CD14-positive monocyte (primary cell): ENCODE measurements around the gene DLG4. TPM values are rescaled to one million over a fixed set of nuclear protein-coding genes. Genes with fewer than 3 reads are reported as not detected.
A peak's percentile ranks its signal among the peaks of the same experiment; 100 is the strongest.

ENCODE experiments used
- DNase-seq, 3 donors: peaks; one replicate each; pipeline ENCODE4 v3.0.0-alpha.2; 2011 to 2022
- H2AFZ ChIP-seq: 2 replicates; pipeline ENCODE4 v1.6.0; 2012; ENCODE audit warnings: mild to moderate bottlenecking, low read depth, low read length, inconsistent platforms; ENCODE audit not compliant: insufficient read depth, poor library complexity, severe bottlenecking
- H3K27ac ChIP-seq, 2 donors: 1 replicate in 1 of 2; 2 replicates in 1 of 2; pipeline ENCODE4 v1.5.1; 2012 to 2013; ENCODE audit warnings: low read length in 2 of 2, control low read depth in 1 of 2, inconsistent platforms in 1 of 2, low read depth in 1 of 2, mild to moderate bottlenecking in 1 of 2
- H3K27me3 ChIP-seq, 2 donors: one replicate each; pipeline versions ENCODE4 v1.6.0 to v1.6.1; 2011 to 2013; ENCODE audit warnings: low read length in 2 of 2; ENCODE audit not compliant: control insufficient read depth in 2 of 2, insufficient read depth in 2 of 2
- H3K36me3 ChIP-seq, 2 donors: replicated peaks in 1 of 2; 1 replicate in 1 of 2; 2 replicates in 1 of 2; pipeline versions ENCODE4 v1.5.1 to v1.6.1; 2012 to 2013; ENCODE audit warnings: low read length in 2 of 2, control low read depth in 1 of 2, inconsistent platforms in 1 of 2, mild to moderate bottlenecking in 1 of 2; ENCODE audit not compliant: insufficient read depth in 2 of 2, control insufficient read depth in 1 of 2
- H3K4me1 ChIP-seq, 2 donors: 1 replicate in 1 of 2; 2 replicates in 1 of 2; pipeline versions ENCODE4 v1.5.1 to v1.6.1; 2012 to 2013; ENCODE audit warnings: low read length in 2 of 2, control low read depth in 1 of 2, inconsistent platforms in 1 of 2, mild to moderate bottlenecking in 1 of 2, moderate library complexity in 1 of 2; ENCODE audit not compliant: insufficient read depth in 2 of 2, control insufficient read depth in 1 of 2
- H3K4me2 ChIP-seq: replicated peaks from 2 replicates; pipeline ENCODE3; 2012; ENCODE audit warnings: low read length, moderate library complexity, mild to moderate bottlenecking; ENCODE audit not compliant: poor library complexity, severe bottlenecking; ENCODE audit errors: extremely low read depth
- H3K4me3 ChIP-seq, 3 experiments: fragments of 200-600 bp in 1 of 3; sonication (generic) in 1 of 3; replicated peaks in 1 of 3; 1 replicate in 2 of 3; 2 replicates in 1 of 3; pipeline ENCODE4 v1.5.1; 2011 to 2013; ENCODE audit warnings: low read length in 3 of 3, mild to moderate bottlenecking in 3 of 3, control low read depth in 2 of 3, low read depth in 2 of 3, inconsistent platforms in 1 of 3, moderate library complexity in 1 of 3
- H3K79me2 ChIP-seq: 2 replicates; pipeline ENCODE4 v1.6.0; 2012; ENCODE audit warnings: mild to moderate bottlenecking, control low read depth, inconsistent platforms, low read length, moderate library complexity; ENCODE audit not compliant: insufficient read depth
- H3K9ac ChIP-seq: 2 replicates; pipeline ENCODE4 v1.6.0; 2017; ENCODE audit warnings: low read length, mild to moderate bottlenecking; ENCODE audit not compliant: insufficient read depth, poor library complexity, severe bottlenecking
- H3K9me3 ChIP-seq, 2 donors: replicated peaks in 1 of 2; 1 replicate in 1 of 2; 2 replicates in 1 of 2; pipeline versions ENCODE4 v1.5.1 to v1.6.1; 2012 to 2013; ENCODE audit warnings: low read length in 2 of 2, control low read depth in 1 of 2; ENCODE audit not compliant: control insufficient read depth in 1 of 2, insufficient read depth in 1 of 2
- H4K20me1 ChIP-seq: 2 replicates; pipeline ENCODE4 v1.6.0; 2012; ENCODE audit warnings: mild to moderate bottlenecking, low read length, control low read depth, moderate library complexity; ENCODE audit not compliant: insufficient read depth
- H3K27ac Mint-ChIP-seq, 7 donors: one replicate each; pipeline ENCODE4 v1.8.0; 2020; ENCODE audit warnings: mild to moderate bottlenecking in 7 of 7, mixed read lengths in 7 of 7, moderate library complexity in 6 of 7, inconsistent platforms in 2 of 7
- H3K27me3 Mint-ChIP-seq, 3 donors: one replicate each; pipeline ENCODE4 v1.8.0; 2021 to 2022; ENCODE audit warnings: low read depth in 3 of 3, mild to moderate bottlenecking in 3 of 3, mixed read lengths in 3 of 3, moderate library complexity in 3 of 3, inconsistent platforms in 1 of 3
- H3K36me3 Mint-ChIP-seq, 2 donors: one replicate each; pipeline ENCODE4 v1.8.0; 2020; ENCODE audit warnings: mixed read lengths in 2 of 2, inconsistent platforms in 1 of 2, mild to moderate bottlenecking in 1 of 2
- H3K4me1 Mint-ChIP-seq: one replicate; pipeline ENCODE4 v1.8.0; 2020; ENCODE audit warnings: mild to moderate bottlenecking, mixed read lengths
- H3K4me3 Mint-ChIP-seq, 2 donors: one replicate each; pipeline ENCODE4 v1.8.0; 2020; ENCODE audit warnings: mild to moderate bottlenecking in 2 of 2, mixed read lengths in 2 of 2, moderate library complexity in 1 of 2
- H3K9me3 Mint-ChIP-seq, 7 donors: one replicate each; pipeline ENCODE4 v1.8.0; 2020 to 2022; ENCODE audit warnings: mixed read lengths in 7 of 7, mild to moderate bottlenecking in 6 of 7, moderate library complexity in 6 of 7, inconsistent platforms in 2 of 7
- WGBS: methylation state at CpG from one replicate; pipeline ENCODE4 v1.1.5; 2013; ENCODE audit warnings: missing lambda C conversion rate; ENCODE audit not compliant: insufficient coverage; 5-methylcytosine and 5-hydroxymethylcytosine counted together
- intact Hi-C, 2 donors: fragments of 100-400 bp; cut with micrococcal nuclease; formaldehyde crosslinking; loops; one replicate each; pipeline versions ENCODE4 v1.15.0 to v1.15.1; 2023
- polyA plus RNA-seq, 3 donors: library from polyadenylated mRNA; depleted of rRNA in 1 of 3; unstranded in 2 of 3; stranded (reverse) in 1 of 3; fragments of 300-500 nt in 2 of 3; fragments of >200 nt in 1 of 3; fragmentation: Illumina TruSeq in 2 of 3; gene quantifications; 1 replicate in 2 of 3; 2 replicates in 1 of 3; pipeline ENCODE4 v1.2.3, GENCODE V29; 2012 to 2021
- TF ChIP-seq, protein P1 (sequence below): fragments of 200-600 bp; IDR thresholded peaks from one replicate; pipeline ENCODE4 v1.8.0; 2022; ENCODE audit warnings: antibody characterized with exemption, mild to moderate bottlenecking

The DLG4 gene
- polyA plus RNA-seq, 3 donors: 0.37 to 42.6 (median 0.39) TPM

DNA sequence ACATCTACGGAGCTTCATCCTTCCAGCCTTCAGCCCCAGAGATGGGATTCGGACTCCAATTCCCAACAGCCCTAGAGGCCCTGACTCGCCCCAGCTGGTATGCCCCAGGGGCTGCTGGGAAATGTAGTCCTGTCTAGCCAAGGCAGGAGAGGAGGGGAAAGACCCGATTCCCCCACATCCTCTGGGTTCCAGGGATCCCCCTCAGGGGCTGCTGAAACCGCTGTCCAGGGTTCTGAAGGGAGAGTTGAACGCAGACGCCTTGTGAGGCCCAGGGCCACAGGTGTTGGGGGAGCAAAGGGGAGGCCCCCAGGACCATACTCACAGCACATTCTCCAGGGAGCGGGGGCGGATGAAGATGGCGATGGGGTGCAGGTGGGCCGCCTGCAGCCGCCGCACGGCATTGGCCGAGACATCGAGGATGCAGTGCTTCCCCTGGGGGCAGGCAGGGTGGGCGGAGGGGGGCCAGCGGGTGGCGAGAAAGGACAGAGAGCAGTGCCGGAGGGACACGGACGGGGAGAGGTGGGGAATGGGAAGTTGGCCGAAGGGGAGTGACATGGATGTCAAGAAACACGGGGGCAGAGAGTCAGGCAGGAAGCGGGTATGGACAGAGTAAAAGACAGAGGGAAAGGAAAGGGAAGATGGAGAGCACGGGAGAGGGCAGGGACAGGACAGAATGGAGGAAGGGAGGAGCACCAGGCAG lies 27.9 kb downstream of the DLG4 start:
- H4K20me1 ChIP-seq: peaks cover 5% of the 10 kb centered on the region
- peaks cover 56 to 81% of the 10 kb centered on the region in 2 donors for H3K36me3 Mint-ChIP-seq
- no peak overlapping the region for H3K4me2 ChIP-seq
- intact Hi-C loops: no loop called here
- H3K79me2 ChIP-seq: no peaks in the 10 kb centered on the region
- peak overlapping the region in 3 of 7 donors; percentile 52 to 71 (median 63) for H3K27ac Mint-ChIP-seq
- H3K4me1 Mint-ChIP-seq: peaks cover 2% of the 10 kb centered on the region
- H3K9me3 ChIP-seq: no peaks in the 10 kb centered on the region
- TF ChIP-seq, protein P1, sequence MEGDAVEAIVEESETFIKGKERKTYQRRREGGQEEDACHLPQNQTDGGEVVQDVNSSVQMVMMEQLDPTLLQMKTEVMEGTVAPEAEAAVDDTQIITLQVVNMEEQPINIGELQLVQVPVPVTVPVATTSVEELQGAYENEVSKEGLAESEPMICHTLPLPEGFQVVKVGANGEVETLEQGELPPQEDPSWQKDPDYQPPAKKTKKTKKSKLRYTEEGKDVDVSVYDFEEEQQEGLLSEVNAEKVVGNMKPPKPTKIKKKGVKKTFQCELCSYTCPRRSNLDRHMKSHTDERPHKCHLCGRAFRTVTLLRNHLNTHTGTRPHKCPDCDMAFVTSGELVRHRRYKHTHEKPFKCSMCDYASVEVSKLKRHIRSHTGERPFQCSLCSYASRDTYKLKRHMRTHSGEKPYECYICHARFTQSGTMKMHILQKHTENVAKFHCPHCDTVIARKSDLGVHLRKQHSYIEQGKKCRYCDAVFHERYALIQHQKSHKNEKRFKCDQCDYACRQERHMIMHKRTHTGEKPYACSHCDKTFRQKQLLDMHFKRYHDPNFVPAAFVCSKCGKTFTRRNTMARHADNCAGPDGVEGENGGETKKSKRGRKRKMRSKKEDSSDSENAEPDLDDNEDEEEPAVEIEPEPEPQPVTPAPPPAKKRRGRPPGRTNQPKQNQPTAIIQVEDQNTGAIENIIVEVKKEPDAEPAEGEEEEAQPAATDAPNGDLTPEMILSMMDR: no peak
- H3K4me1 ChIP-seq: no peaks in the 10 kb centered on the region
- H3K36me3 ChIP-seq: peaks cover 57 to 62% of the 10 kb centered on the region in 2 donors
- DNase-seq: no peak
- H2AFZ ChIP-seq: no peak overlapping the region
- H3K9me3 Mint-ChIP-seq: no peaks in the 10 kb centered on the region
- H3K4me3 Mint-ChIP-seq: no peak overlapping the region
- H3K9ac ChIP-seq: no peak overlapping the region
- no peak overlapping the region for H3K4me3 ChIP-seq
- WGBS: 97% methylated on average over 19 of the region's 26 CpGs
- no peaks in the 10 kb centered on the region for H3K27me3 Mint-ChIP-seq
- H3K27me3 ChIP-seq: no peaks in the 10 kb centered on the region
- no peak overlapping the region for H3K27ac ChIP-seq

DNA sequence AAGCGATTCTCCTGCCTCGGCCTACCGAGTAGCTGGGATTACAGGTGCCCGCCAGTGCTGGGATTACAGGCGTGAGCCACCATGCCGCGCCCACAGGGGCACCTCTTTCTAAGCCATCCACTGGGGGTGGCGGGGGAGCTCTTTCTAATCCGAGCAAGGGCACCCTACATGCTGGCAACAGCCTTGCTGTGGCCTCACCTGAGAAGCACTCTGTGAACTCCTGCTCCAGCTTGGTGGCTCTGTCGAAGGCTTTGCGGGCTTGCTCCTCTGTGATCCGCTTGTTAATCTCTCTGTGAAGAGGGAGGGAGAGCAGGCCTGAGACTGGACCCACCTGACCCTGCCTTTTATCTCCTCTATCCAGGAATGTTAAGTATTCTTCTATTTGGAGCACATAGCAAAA lies 28.6 kb downstream of the DLG4 start:
- Histone ChIP-seq H3K9ac (no peak overlapping the region), H3K9me3 (no peaks in the 10 kb centered on the region), H4K20me1 (peaks cover 5% of the 10 kb centered on the region), H3K4me3 (no peak overlapping the region), H2AFZ (no peak overlapping the region), H3K4me2 (no peak overlapping the region), H3K36me3 (peaks cover 50 to 55% of the 10 kb centered on the region in 2 donors), H3K27me3 (no peaks in the 10 kb centered on the region), H3K4me1 (no peaks in the 10 kb centered on the region), H3K27ac (no peak overlapping the region), H3K79me2 (no peaks in the 10 kb centered on the region)
- intact Hi-C loops: no loop called here
- Mint-ChIP-seq H3K27ac (peak overlapping the region in 1 of 7 donors; percentile 52), H3K36me3 (peaks cover 49 to 74% of the 10 kb centered on the region in 2 donors), H3K9me3 (no peaks in the 10 kb centered on the region), H3K4me3 (no peak overlapping the region), H3K4me1 (peaks cover 8% of the 10 kb centered on the region), H3K27me3 (no peaks in the 10 kb centered on the region)
- 99% methylated on average over 9 of the region's 12 CpGs for WGBS
- DNase-seq: no peak
- TF ChIP-seq, protein P1: no peak
